Stomach smooth muscle (tissue), 2 donors: Measurements from ENCODE around the gene HARS1.
"Not testable (repeated sequence)": the region's sequence is repeated elsewhere in the genome, so short reads cannot be mapped to it uniquely, and the experiment has no call there.

ENCODE experiments used
- H3K27ac ChIP-seq: one replicate; pipeline ENCODE4 v1.7.0; 2013; ENCODE audit warnings: mild to moderate bottlenecking, low read length, inconsistent platforms
- H3K27me3 ChIP-seq, 2 donors: one replicate each; pipeline ENCODE4 v1.7.0; 2013; ENCODE audit warnings: low read length in 2 of 2; ENCODE audit not compliant: insufficient read depth in 2 of 2, control insufficient read depth in 1 of 2
- H3K36me3 ChIP-seq, 2 donors: one replicate each; pipeline ENCODE4 v1.7.0; 2013; ENCODE audit warnings: low read length in 2 of 2; ENCODE audit not compliant: control insufficient read depth in 2 of 2, insufficient read depth in 2 of 2
- H3K4me1 ChIP-seq: one replicate; pipeline ENCODE4 v1.7.0; 2013; ENCODE audit warnings: low read length; ENCODE audit not compliant: control insufficient read depth, insufficient read depth
- H3K4me3 ChIP-seq, 2 donors: one replicate each; pipeline ENCODE4 v1.7.0; 2013; ENCODE audit warnings: low read length in 2 of 2
- H3K9ac ChIP-seq, 2 donors: one replicate each; pipeline ENCODE4 v1.7.0; 2013; ENCODE audit warnings: low read length in 2 of 2, mild to moderate bottlenecking in 1 of 2
- H3K9me3 ChIP-seq, 2 donors: one replicate each; pipeline ENCODE4 v1.7.0; 2013; ENCODE audit warnings: low read length in 2 of 2; ENCODE audit not compliant: control insufficient read depth in 2 of 2
- donor health status: healthy.
- donor health status: Pancreatic carcinoma.

Gene HARS1, protein sequence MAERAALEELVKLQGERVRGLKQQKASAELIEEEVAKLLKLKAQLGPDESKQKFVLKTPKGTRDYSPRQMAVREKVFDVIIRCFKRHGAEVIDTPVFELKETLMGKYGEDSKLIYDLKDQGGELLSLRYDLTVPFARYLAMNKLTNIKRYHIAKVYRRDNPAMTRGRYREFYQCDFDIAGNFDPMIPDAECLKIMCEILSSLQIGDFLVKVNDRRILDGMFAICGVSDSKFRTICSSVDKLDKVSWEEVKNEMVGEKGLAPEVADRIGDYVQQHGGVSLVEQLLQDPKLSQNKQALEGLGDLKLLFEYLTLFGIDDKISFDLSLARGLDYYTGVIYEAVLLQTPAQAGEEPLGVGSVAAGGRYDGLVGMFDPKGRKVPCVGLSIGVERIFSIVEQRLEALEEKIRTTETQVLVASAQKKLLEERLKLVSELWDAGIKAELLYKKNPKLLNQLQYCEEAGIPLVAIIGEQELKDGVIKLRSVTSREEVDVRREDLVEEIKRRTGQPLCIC

GRCh38 chr5:140690941-140691924 lies at the start of gene HARS1, which contains the start of gene HARS2:
TSS of gene HARS1 (minus strand) at chr5:140691370. CDS start at chr5:140691304, 66 bp downstream.
TSS of gene HARS2 (plus strand) at chr5:140691455. CDS start at chr5:140691649, 194 bp downstream.
- Histone ChIP-seq H3K4me3 (peak within 1 kb of the TSS; percentile 81 to 98), H3K36me3 (peaks cover 21 to 22% of the 10 kb centered on the region in 2 donors), H3K27ac (peak within 1 kb of the TSS; percentile 69), H3K27me3 (no peaks in the 10 kb centered on the region), H3K9ac (peak within 1 kb of the TSS; percentile 81 to 91), H3K9me3 (no peaks in the 10 kb centered on the region), H3K4me1 (peaks cover 17% of the 10 kb centered on the region)

DNA sequence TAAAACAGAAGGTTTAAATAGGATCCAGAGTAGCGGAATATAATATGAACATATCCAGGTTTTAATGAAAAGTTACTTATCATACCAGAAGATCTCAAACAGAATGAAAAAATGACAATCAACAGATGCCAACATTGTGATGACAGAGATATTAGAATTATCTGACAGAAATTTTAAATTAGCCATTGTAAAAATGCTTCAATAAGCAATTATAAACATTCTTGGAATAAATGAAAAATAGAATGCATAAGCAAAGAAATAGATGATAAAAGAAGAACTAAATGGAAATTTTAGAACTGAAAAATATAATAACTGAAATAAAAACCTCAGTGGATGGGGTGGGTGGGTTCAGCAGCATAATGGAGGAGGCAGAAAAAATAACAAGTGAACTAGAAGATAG lies 46.3 kb upstream of the HARS1 start:
- H3K9ac ChIP-seq: no peak overlapping the region
- no peaks in the 10 kb centered on the region for H3K4me1 ChIP-seq
- peaks cover 0 to 6% of the 10 kb centered on the region in 2 donors for H3K9me3 ChIP-seq
- no peaks in the 10 kb centered on the region for H3K36me3 ChIP-seq
- H3K27me3 ChIP-seq: peaks cover 2 to 8% of the 10 kb centered on the region in 2 donors
- no peak overlapping the region for H3K27ac ChIP-seq
- no peak overlapping the region for H3K4me3 ChIP-seq

DNA sequence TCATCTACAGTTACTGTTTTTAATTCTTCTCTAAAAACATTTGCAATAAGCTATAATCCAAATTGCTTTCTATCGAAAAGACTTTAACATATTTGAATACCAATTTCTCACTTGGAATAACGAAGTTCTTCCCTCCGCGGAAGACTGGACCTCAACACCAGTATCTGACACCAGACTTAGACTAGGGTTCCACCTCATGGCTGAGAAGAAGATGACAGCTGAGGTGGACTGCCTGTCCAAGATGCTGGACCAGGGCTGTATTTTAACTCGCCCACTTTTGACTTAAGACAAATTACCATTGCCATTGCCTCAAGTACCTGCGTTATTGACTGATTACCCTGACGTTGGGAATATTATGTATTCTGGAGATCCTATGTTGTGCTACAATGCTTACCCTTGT lies 43.2 kb upstream of the HARS1 start:
- Histone ChIP-seq H3K4me3 (no peak overlapping the region), H3K9me3 (no peaks in the 10 kb centered on the region), H3K9ac (no peak overlapping the region), H3K36me3 (no peaks in the 10 kb centered on the region), H3K4me1 (no peaks in the 10 kb centered on the region), H3K27ac (no peak overlapping the region), H3K27me3 (peaks cover 2 to 8% of the 10 kb centered on the region in 2 donors)

DNA sequence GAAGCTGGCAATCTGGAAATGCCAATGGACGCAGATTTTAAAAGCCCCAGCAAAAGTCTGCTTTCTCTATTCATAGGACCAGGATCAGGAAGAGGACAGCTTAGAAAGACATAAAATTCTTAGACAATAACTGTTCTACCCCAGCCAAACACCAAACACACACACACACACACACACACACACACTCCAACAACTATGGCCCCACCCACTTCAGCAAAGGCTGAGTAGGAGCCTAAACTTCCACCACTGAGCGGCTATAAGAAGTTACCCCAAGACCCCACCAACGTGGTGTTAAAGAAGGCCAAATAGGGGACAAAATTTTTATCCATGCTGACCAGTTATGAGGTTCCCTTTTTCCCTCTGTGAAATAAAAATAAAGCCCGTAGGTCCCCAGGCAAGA lies 41.9 kb upstream of the HARS1 start:
- Histone ChIP-seq H3K9ac (no peak overlapping the region), H3K9me3 (no peaks in the 10 kb centered on the region), H3K27me3 (peaks cover 2 to 8% of the 10 kb centered on the region in 2 donors), H3K27ac (no peak overlapping the region), H3K4me3 (no peak overlapping the region), H3K36me3 (no peaks in the 10 kb centered on the region), H3K4me1 (no peaks in the 10 kb centered on the region)

GRCh38 chr5:140725799-140726471 lies 34.8 kb upstream of the HARS1 start:
- H3K4me1 ChIP-seq: no peaks in the 10 kb centered on the region
- H3K27me3 ChIP-seq: peaks cover 0 to 4% of the 10 kb centered on the region in 2 donors
- H3K9me3 ChIP-seq: no peaks in the 10 kb centered on the region
- H3K4me3 ChIP-seq: no peak overlapping the region
- no peaks in the 10 kb centered on the region for H3K36me3 ChIP-seq
- no peak overlapping the region for H3K27ac ChIP-seq
- H3K9ac ChIP-seq: no peak overlapping the region

- not testable (repeated sequence) for H3K4me3 ChIP-seq, H3K9ac ChIP-seq, H3K4me1 ChIP-seq, H3K27ac ChIP-seq, H3K9me3 ChIP-seq, H3K36me3 ChIP-seq, H3K27me3 ChIP-seq
These were observed 30.2 kb upstream of the HARS1 start for GRCh38 chr5:140721395-140721794.

DNA sequence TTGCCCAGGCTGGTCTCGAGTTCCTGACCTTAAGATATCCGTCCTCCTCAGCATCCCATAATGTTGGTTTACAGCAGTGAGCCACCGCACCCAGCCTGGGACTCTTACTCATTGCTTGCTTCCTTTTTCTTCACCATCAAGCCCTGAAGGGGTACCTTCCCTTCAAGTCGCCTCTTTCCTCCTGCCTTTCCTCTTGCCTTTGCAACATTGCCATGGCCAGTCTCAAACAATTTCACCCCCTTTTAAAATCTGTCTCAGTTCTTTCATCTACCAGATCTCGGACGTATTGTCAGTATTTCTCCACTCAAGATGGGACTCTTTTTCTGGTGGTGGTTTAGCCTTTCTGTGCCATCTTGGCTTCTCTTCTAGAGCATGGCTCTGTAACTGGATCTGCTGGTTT lies 29.6 kb upstream of the HARS1 start:
- H3K4me1 ChIP-seq, H3K4me3 ChIP-seq, H3K9me3 ChIP-seq, H3K27ac ChIP-seq, H3K27me3 ChIP-seq, H3K36me3 ChIP-seq, H3K9ac ChIP-seq: not testable (repeated sequence)

- no peak overlapping the region for H3K4me3 ChIP-seq
- H3K9me3 ChIP-seq: no peaks in the 10 kb centered on the region
- no peak overlapping the region for H3K27ac ChIP-seq
- no peaks in the 10 kb centered on the region for H3K36me3 ChIP-seq
- no peaks in the 10 kb centered on the region for H3K27me3 ChIP-seq
- no peaks in the 10 kb centered on the region for H3K4me1 ChIP-seq
- no peak overlapping the region for H3K9ac ChIP-seq
These were observed 27.1 kb upstream of the HARS1 start for GRCh38 chr5:140718266-140718592.

DNA sequence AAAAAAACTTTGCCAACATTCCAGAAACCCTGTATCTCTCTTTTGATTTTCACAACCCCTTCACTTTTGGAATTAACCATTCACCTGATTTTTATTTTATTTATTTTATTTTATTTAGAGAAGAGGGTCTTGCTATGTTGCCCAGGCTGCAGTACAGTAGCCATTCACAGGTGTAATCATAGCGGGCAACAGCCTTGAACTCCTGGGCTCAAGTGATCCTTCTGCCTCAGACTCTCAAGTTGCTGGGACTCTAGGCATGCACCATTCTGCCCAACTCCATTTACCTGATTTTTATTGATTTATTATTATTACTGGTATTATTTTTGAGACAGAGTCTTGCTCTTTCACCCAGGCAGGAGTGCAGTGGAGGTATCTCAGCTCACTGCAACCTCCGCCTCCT lies 25.1 kb upstream of the HARS1 start:
- not testable (repeated sequence) for H3K9ac ChIP-seq, H3K4me3 ChIP-seq, H3K27ac ChIP-seq, H3K36me3 ChIP-seq, H3K9me3 ChIP-seq, H3K4me1 ChIP-seq, H3K27me3 ChIP-seq

DNA sequence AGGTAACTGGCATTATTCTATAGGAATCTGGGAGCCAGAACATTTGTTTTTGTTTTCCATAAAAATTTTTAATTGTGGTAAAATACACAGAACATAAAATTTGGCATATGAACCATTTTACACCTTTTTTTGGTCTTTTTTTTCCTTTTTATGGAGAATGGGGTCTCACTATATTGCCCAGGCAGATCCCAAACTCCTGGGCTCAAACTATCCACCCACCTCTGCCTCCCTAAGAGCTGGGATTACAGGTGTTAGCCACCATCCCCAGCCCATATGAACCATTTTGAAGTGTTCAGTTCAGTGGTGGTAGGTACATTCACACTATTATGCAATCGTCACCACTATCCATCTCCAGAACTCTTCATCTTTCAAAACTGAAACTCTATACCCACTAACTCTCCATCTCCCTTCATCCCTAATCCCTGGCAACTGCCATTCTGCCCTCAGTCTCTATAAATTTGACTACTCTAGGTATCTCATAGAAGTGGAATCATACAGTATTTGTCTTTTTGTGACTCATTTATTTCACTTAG lies 22.5 kb upstream of the HARS1 start:
- no peaks in the 10 kb centered on the region for H3K4me1 ChIP-seq
- no peak overlapping the region for H3K9ac ChIP-seq
- H3K4me3 ChIP-seq: no peak overlapping the region
- H3K27ac ChIP-seq: no peak overlapping the region
- H3K27me3 ChIP-seq: no peaks in the 10 kb centered on the region
- no peaks in the 10 kb centered on the region for H3K9me3 ChIP-seq
- no peaks in the 10 kb centered on the region for H3K36me3 ChIP-seq
